NCI-H2227 treated with DMSO at 0.1 percent for 48 hours (cell line): ENCODE data around the gene CARD8.

ENCODE experiments used
- DNase-seq: peaks from one replicate; lab custom pipeline; 2025; lab: John Stamatoyannopoulos, UW

Gene CARD8

DNA sequence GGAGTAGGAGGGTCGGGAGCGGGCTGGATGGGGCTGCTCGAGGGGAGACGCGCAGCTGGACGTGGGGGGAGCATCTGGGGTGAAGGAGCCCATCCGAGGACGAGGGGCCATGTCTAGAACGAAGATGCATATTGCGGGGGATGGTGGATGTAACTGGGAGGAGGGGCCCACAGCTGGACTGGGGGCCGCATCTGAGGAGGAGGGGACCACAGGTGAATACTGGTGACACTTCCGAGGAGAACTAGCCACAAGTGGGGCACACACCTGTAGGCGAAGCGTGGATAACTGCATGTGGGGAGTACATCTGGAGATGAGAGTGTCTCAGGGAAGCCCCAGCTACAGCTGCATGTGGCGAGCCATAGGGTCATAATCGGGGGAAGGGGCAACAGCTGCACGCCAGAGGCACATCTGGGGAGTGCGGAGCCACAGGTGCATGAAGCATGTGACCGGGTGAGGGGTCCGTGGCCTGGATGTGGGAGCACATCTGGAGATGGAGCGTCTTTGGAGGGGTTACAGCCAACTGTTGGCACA is 84.8 kb downstream of the CARD8 start:
- no peak for DNase-seq

DNA sequence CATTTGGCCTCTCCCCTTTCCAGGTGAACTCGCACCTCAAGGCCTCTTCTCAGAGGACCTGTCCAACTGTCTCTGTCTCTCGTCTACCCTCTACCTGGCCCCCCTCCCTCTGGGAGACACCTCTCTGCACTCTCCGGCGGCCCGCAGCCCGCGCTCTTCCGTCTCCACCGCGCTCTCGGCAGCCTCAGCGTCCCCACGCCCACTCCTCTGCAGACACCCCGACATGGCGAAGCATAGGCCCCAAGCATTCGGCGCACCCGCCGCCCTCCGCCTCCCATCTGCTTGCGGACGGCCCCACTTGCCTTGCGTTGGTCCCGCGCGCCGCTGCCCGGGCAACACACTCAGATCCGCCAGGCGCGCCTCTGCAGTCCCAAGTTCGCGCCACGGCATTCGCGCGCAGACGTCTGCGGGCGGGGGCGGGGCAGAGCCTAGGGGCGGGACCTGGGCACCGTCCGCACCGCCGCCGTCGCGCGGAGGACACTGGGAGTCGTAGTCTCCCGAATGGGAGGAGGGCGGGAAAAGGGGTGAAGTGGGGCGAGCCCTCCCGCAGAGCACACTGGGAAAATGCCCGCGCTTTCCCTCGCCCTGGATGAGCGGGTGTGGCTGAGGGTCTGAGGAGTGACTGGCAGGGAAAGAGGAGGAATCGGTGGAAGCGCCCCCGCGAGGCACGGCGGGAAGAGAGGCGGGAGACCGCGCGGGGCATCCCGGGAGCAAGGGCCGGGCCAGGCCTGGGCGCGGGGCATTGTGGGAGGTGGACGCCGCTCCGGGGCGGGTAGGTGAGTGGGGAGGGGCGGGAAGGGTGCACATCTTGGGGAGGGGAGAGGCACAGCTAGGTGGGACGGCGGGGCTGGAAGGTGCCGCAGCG is 85.5 kb downstream of the CARD8 start, which contains the start of the genes LIG1 and ZSWIM9:
LIG1 (minus strand) TSS at position 406 of the 865 bp plus-strand sequence. CDS start 4,778 bp downstream, outside the sequence.
ZSWIM9 (plus strand) TSS at position 742 of the 865 bp plus-strand sequence. CDS start 1,123 bp downstream, outside the sequence.
- DNase-seq, result peak; percentile 91

DNA sequence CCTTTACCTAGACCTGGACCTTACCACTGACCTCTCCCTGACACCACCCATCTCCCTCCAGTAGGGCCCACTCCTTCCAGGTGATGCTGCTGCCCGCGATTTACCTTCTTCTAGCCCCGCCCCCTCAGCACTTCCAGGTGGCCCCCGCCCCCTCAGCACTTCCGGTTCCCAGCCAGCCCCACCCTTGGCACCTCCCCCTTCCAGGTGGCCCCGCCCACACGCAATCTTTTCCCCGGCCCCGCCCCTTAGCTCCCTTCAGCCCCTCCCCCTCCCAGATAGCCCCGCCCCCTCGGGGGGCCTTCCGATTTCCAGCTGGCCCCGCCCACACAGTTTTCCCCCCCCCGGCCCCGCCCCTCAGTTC is 86.2 kb downstream of the CARD8 start:
- DNase-seq, result peak; percentile 60

DNA sequence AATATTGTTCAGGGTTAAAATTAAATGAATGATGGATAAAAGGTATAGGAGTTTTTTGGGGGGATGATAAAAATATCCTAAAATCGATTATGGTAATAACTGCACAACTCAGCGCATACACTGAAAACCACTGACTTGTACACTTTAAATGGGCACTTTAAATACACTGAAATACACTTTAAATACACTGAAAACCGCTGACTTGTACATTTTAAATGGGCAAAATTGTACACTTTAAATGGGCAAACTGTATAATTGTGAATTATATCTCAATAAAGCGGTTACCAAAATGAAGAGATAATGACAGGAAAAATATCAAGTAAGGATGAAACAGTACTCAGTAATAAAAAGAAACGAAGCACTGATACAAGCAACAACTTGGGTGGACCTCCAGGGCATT is 87.0 kb downstream of the CARD8 start:
- DNase-seq, result no peak

DNA sequence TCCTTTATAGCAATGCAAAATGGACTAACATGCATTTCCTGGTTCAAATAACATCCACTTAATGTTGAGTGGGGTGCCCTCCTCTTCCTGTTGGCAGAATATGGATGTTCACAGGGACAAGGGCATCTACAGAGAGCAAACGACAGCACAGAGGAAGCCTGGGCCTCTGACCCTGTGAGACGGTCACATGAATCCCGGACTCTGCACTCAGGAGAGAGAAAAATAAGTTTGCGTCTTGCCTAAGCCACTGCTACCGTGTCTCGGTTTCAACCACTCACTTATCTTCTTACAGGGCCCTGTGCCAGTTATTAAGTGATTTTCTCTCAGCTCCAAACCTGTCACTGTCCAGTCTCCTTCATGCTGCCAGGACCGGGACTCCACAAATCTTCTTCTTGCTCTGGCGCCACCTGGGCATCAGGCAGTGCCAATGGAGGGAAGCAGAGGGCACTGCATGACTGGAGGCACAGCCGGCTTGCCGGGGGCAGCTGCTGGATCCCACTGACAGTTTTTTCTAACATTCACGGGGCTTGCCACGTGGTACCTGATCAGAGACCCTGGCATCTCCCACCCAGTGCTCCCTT is 97.4 kb downstream of the CARD8 start:
- no peak for DNase-seq
